COLO829 (cell line): Measurements from ENCODE around the gene ZNF423.

Experiments used
- DNase-seq: peaks from one replicate; pipeline ENCODE4 v3.0.0; 2012; ENCODE audit warnings: low spot score

Gene ZNF423

DNA sequence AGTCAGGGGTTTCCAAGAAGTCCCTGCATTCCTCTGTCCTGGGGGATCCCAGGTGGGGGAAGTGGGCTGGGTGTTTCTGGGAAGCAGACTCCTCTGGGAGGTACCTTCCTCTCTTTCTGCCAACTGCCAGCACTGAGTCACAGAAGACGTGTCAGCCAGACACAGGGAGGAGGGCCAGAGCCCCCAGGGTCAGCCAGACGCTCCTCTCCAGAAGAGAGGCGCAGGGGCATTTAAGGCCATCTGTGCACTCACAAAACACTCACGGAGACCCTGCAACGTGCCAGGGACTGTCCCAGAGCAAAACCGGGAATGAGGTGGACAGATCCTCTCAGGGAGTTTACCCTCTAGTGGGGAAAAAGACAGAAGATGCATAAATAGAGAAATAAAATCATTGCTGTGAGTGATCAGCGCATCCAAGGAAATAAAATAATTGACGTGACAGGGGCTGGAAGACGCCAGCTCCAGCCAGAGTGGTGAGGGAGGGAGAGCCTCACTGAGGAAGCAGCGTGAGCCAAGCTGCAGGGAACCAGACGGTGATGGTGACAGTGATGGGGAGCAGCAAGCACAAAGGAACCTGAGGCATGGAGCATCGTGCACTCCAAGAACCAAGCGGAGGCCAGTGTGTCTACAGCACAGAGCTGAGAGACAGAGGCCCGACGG lies 105.4 kb downstream of the ZNF423 start:
- DNase-seq: no peak

DNA sequence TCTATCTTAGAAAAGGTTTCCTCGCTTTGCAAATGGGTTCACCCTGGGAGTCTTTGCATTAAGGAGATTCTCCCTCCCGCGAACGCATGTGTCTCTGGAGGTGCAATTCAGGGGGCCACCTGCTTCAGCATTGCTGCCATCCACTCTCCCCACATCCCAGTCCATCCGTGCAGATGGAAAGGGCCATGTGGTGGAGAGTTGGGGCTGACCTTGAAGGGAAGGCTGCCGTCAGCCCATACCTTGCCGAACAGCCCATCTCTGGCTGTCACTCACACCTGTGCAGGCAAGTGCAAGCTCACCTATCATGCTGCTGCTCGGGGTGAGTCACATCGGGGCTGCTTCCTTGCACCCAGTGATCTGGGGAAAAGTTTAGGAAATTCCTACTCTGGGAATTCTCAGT lies 106.1 kb downstream of the ZNF423 start:
- DNase-seq: no peak

- DNase-seq: no peak
Measured at GRCh38 chr16:49748322-49748721, 107.6 kb downstream of the ZNF423 start.

GRCh38 chr16:49747654-49748053 lies 108.3 kb downstream of the ZNF423 start:
- DNase-seq: no peak

- no peak for DNase-seq
Measured at GRCh38 chr16:49746545-49746944, 109.4 kb downstream of the ZNF423 start.

DNA sequence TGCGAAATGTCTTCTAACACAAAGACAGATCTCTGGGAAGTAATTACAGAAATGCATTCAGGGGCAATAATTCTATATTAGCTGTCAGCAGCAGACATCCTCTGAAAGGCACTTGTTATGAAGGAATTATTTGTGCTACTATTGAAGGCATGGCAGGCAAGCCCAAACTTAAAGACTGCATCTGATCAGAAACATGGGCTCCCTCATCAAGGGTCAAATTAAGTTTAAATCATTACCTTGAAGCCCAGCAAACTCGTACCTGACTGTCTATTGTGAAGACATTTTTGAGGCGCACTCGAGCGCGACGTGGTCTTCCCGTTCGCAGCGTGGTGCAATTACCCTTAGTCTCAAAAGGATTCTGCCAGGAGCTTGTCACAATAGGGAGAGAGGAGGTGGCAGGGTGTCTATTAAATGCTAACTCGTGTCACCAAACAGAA lies 110.6 kb downstream of the ZNF423 start:
- DNase-seq: no peak

GRCh38 chr16:49744244-49745220 lies 111.4 kb downstream of the ZNF423 start:
- DNase-seq: no peak

- no peak for DNase-seq
Measured at GRCh38 chr16:49743658-49744057, 112.3 kb downstream of the ZNF423 start.

DNA sequence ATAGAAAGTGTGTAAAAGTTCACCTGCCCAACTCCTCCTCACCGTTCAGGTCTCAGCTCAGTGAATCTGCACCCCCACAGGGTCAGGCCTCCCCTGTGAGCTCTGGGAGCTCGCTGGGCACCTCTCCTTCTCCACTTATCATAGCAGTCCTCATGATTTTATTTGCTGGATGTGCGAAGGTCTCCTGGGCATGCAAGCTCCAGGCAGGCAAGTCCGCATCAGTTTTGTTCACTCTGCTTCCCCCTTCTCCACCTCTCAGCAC lies 112.8 kb downstream of the ZNF423 start:
- no peak for DNase-seq

- no peak for DNase-seq
Measured at GRCh38 chr16:49742428-49743202, 113.3 kb downstream of the ZNF423 start.

GRCh38 chr16:49740256-49740655 lies 115.7 kb downstream of the ZNF423 start:
- DNase-seq: no peak

GRCh38 chr16:49739381-49739780 lies 116.5 kb downstream of the ZNF423 start:
- no peak for DNase-seq

DNA sequence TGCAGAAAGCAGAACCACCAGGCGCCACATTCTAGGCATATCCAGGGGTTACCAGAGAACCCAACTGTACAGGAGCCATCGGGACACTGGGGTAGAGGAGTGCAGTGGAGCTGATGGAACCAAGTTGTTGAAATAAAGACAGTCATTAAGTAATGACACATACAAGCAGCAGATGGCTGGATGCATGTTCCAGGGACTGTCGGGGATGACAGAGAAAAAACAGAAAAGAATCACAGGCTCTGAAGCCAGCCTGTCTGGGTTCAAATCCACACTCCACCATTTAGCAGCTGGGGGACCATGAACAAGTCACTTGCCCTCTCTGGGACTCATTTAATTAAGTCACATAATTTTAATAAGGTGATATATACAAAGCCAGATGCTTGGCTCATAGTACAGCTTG lies 117.1 kb downstream of the ZNF423 start:
- DNase-seq: no peak

DNA sequence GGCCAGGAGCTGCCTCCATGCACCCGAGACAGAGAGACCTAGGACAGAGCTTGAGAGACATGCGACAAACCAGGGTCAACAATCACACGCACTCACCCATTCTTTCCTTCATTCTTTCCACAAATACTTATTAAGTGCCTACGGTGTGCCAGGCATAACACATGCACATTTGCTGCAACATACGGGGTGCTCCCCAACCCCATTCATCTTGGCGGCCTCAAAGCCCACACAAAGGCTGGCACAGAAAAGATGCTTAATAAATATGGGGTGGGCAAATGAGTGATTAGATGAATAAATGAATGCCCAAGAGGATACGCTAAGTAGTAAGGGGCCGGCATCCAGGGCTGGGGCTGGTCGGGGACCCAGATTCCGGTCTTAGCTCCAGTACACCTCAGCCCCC lies 117.9 kb downstream of the ZNF423 start:
- DNase-seq: no peak

GRCh38 chr16:49737541-49737940 lies 118.4 kb downstream of the ZNF423 start:
- DNase-seq: no peak

- no peak for DNase-seq
Measured at GRCh38 chr16:49734331-49734730, 121.6 kb downstream of the ZNF423 start.

DNA sequence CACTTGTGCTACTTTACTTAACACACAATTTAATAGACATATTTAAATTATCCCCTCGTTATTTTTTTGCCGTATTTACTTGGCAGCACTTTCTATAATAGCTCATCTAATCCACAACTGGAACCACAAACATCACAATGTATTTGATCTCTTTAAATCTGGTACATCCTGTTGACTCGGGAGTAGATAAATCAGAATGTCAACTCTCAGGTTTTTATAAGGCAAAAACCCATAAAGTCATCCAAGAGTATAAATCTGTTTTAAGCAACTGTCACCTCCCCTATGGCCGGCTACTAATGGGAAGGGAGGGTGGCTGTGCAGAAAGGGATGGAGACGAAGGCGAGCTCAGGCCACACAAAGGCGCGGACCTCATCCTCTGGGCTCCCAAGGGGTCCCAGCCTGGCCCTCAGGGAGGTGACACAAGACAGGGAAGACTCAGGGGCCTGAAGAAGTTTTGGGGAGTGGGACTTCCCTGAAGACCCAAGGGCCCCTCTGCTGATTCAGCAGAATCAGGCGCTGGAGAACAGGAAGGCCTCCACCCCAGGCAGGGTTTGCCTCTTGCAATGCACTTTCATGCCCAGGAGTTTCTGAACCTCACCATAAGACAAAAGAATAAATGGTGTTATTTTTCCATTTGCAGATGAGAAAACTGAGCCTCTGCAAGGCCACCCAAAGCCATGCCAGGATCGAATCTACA lies 122.5 kb downstream of the ZNF423 start:
- no peak for DNase-seq

- DNase-seq: no peak
Measured at GRCh38 chr16:49731911-49732310, 124.0 kb downstream of the ZNF423 start.

- DNase-seq: no peak
Measured at GRCh38 chr16:49730772-49731171, 125.1 kb downstream of the ZNF423 start.

DNA sequence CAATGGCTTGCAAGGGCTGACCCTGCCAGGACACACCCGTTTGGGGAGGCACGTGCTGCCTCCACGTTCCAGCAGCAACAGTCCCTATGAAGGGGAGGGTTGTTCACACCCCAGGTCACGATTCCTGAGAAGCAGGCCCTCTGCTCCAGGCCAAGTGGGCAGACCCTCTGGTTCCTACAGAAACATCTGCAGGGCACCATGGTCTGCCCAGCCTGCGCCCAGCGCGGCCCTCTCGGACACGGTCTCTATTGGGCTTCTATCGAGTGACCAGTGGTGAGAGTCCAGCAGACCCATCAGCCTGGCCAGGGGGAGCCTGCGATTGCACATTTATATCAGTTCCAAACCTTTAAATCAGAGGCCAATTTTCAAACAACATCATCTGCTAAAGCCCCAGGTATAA lies 128.3 kb downstream of the ZNF423 start:
- no peak for DNase-seq

DNA sequence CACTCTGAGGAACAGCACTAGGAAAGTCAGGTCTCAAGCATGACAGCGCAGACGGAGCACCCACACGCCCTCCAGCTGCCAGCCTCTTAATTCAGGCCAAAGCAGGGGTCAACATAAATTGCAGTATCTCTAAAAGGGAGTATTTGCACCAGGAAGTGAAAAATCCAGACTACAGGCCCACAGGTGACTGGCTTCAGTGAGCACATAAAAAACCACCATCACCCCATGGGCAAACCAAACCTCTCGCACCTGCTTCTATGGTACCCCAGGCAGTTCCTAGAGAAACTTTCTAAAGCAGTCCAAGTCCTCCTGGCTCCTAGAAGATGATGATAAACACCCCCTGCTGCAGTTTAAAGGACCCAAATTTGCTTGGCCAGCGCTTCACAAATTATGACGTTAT lies 129.8 kb downstream of the ZNF423 start:
- DNase-seq: no peak

DNA sequence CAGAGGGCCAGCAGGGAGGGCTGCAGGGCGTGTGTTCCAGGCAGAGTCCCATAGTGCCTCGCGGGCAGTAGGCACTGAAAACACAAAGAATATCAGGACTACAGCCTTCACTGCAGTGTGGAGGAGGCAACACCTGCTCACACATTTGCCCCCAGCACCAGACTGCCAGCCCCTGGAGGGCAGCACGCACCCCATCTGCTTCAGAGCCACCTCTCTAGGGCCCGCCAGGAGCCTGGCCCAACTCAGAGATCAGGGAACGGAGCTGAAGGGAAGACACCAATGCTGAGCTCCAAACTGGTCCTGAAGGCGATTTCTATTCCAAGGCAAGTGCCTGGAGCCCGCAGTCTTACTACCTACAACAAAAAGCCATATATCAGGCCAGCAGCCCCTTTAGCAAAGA lies 130.3 kb downstream of the ZNF423 start:
- DNase-seq: no peak
